CD1c-positive myeloid dendritic cell (primary cell): Measurements from ENCODE around the gene ANKRD11.
A peak's percentile ranks its signal among the peaks of the same experiment; 100 is the strongest.

Source experiments
- DNase-seq: peaks from one replicate; pipeline ENCODE4 v3.0.0-alpha.2; 2016; ENCODE audit errors: extremely low spot score

Gene ANKRD11

GRCh38 chr16:89506791-89507191 is 16.4 kb upstream of the ANKRD11 start:
- DNase-seq, result no peak

GRCh38 chr16:89506113-89506504 is 15.7 kb upstream of the ANKRD11 start:
- DNase-seq, result peak; percentile 23

DNA sequence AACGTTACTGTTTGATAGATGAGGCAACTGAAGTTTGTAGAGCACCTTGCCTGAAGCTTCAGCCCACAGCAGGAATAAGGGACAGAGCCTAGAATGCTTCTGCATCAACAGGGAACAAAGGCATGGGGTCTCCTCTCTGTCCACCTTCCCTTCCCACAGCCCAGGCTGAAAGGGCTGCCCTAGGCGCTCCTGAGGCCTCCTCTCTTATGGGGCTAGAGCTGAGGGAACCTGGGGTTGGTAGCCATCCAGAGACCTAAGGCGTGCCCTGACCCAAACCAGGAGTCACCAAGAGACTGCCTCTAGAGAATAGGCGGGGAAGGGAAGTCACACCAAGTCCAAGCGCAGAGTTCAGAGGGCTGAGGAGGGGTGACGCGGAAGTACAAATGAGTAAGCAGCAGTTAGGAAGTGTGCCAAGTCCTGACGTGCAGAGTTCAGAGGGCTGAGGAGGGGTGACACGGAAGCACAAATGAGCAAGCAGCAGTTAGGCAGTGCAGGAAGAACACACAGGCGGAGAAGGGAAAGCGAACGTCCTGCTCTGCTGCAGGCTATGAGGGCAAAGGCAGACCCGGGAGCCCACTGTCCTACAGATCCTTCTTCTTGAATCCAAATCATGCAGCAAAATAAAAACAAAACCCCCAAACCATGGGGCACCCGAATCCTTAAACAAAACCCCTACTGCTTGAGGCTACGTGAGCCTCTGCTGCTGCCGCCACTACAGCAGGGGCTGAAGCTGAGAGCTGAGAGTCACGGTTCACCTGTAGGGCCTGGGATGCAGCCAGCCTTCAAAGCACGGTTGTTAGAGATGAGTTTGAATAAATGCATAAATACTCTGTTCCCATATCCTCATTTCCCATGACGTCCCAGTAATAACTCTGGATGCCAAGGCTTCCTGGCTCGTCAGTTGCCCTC is 15.1 kb upstream of the ANKRD11 start:
- DNase-seq, result peak; percentile 98

DNA sequence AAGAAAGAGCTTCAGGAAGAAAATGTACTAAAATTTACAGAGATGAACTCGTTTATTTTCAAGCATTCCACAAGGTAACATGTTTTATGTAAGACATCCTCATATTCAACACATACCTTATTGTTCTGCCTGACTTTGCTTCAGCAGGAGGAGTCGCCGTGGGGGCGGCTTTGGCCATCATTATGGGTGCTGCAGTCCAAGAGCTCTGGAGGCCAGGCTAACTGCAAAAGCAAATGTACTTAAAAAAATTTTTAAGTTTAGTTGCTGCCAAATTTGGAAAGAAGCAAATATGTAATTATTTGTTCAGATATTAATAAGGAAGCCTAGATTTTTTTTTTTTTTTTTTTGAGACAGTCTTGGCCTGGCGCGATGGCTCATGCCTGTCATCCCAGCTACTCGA is 13.7 kb upstream of the ANKRD11 start:
- DNase-seq, result no peak

- DNase-seq, result no peak
These were observed 11.9 kb upstream of the ANKRD11 start for GRCh38 chr16:89502081-89502843.

DNA sequence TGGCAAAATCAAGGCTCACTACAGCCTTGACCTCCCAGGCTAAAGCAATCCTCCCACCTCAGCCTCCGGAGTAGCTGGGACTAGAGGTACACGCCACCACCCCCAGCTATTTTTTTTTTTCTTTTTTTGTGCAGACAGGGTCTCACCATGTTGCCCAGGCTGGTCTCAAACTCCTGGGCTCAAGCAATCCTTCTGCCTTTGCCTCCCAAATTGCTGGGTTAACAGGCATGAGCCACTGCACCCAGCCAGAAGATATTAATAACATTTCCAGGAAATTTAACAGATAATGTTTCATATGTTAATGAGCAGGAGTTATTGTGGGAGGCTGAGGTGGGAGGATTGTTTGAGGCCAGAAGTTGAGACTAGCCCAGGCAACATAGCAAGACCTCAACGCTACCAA is 9.4 kb upstream of the ANKRD11 start:
- no peak for DNase-seq

GRCh38 chr16:89498839-89499238 is 8.5 kb upstream of the ANKRD11 start:
- DNase-seq, result no peak

- DNase-seq, result no peak
These were observed 4.8 kb upstream of the ANKRD11 start for GRCh38 chr16:89495121-89495520.

DNA sequence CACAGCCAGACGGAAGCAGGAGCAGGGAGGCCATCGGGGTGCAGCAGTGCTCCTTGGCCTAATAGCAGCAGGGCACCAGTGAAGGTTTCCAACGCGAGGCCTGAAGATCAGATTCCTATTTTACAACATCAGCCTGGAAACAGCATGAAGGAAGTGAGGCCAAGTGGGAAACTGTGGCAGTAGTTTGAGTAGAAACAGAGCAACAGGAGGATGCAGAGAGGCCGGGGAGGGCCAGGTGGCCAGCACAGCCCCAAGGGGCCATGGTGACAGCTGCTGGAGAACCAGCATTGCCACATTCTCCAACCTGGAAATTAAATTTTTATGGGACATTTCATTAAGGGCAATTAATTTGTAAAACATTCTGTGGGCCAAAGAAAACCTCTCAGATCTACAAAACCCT is 3.4 kb upstream of the ANKRD11 start:
- no peak for DNase-seq

- no peak for DNase-seq
These were observed 1.8 kb upstream of the ANKRD11 start for GRCh38 chr16:89491974-89492687.

DNA sequence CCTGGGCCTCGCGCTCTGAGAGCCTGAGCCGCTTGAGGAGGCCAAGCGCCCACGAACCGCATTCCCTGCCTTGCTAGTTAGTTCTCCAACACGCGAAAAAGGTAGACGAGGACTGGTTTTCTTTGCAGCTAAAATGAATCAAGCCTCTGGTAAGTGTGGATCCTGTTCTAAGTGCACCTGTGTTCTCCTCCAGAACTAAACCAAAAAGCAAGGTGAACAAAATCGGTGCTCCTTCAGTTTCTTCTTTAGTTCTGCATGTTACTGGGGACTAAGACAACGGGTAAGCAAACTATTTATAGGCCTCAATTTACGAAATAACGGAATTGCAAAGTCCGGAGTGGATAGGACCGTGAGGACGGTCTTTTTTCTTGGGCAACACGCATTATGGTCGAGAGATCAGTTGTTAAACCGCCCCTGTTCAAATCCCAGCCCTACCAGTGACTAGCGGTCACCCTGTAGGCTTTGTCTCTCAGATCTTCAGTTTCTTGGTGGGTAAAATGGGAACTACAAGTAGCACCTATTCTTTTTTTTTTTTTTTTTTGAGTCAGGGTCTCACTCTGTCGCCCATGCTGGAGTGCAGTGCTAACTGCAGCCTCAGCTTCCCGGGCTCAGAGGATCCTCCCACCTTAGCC is 993 bp upstream of the ANKRD11 start:
- DNase-seq, result peak; percentile 58

- DNase-seq, result no peak
These were observed 393 bp downstream of the ANKRD11 start for GRCh38 chr16:89489898-89490438.

DNA sequence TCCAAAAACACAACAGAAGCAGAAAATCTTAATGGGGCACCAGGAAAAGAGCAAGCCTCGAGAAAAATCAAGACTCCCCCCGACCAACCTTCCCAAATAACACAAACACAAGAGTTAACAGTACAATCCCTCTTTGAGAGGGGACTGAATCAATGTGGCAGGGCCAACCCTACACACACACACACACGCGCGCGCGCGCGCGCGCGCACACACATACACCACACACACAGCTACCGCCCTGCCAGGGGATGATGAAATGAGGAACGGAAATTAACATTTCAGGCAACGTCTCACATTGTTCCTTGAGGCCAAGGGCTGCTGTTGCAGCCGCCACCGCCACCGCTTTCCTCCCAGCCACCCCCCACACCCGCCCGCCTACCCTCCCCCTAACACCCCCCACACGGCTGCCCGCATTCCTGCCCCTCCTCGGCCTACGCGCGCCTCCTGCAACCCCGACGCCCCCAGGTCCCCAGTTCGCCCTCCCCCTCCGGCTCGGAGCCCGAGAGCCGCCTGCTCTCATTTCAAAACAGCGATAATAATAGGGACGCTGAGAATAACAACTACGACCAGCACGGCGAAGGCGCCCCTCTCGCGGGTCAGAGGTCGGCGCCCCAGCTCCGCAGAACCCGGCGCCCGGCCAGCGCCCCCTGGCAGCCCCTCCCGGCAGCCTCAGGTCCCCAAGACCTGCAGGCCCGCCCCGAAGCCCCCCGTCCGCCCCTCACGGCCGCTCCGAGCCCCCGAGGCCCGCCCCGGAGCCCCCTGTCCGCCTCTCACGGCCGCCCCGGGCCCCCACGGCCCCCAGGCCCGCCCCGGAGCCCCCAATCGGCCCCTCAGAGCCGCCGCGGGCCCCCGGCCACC is 1.1 kb downstream of the ANKRD11 start:
- peak; percentile 96 for DNase-seq

- no peak for DNase-seq
These were observed 4.6 kb downstream of the ANKRD11 start for GRCh38 chr16:89485701-89486246.

DNA sequence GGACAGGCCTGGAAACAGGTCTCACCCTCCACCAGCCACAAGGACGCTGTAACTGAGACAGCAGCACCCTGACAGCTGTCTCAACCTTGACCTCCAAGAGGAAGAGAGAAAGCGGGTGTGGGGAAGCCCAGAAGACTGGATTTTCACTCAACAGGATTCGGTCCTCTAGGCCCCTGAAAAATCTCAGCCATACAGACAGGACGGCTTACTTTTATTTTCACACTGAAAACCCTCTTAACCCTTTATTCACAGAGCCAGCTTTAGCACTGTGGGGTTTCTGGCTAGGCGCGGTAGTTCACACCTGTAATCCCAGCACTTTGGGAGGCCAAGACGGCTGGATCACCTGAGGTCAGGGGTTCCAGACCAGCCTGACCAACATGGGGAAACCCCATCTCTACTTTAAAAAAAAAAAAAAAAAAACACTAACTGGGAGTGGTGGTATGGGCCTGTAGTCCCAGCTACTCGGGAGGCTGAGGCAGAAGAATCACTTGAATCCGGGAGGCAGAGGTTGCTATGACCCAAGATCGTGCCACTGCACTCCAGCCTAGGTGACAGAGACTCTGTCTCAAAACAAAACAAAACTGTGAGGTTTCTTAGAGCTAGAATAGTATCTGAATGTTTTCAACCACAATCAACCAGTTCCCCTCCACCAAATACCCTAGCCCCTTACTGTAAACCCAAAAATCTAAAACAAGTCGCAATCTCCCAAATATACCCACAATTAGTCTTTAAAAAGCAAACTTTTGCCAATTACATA is 5.3 kb downstream of the ANKRD11 start:
- DNase-seq, result peak; percentile 70

GRCh38 chr16:89484041-89484501 is 6.3 kb downstream of the ANKRD11 start:
- DNase-seq, result peak; percentile 62

GRCh38 chr16:89482817-89483205 is 7.5 kb downstream of the ANKRD11 start:
- no peak for DNase-seq

DNA sequence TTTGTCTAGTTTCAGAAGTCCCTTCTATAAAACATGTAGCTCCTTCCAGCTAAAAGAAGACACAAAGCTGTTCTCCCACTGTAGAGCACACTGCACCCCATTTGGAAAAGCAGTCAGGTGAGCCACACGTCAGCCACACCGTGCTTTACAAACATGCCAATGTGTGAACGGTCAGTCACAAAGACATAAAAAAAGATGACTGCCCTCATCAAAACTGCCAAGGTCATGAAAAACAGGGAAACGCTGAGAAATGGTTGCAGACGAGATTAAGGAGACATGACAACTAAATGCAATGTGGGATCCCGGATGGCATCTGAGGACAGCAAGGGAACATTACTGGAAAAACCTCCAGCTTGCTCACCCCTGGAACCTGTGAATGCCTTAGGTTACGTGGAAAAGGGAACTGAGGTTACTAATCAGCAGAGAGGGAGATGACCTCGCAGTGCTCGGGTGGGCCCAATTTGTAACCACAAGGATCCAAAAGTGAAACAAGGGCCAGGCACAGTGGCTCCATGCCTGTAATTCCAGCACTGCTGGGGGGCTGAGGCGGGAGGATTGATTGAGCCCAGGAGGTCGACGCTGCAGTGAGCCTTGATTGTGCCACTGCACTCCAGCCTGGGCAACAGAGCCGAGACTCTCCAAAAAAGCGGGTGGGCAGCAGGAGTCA is 8.1 kb downstream of the ANKRD11 start:
- peak; percentile 46 for DNase-seq
